ENCODE measurements around the gene RNF10.

Gene RNF10

DNA sequence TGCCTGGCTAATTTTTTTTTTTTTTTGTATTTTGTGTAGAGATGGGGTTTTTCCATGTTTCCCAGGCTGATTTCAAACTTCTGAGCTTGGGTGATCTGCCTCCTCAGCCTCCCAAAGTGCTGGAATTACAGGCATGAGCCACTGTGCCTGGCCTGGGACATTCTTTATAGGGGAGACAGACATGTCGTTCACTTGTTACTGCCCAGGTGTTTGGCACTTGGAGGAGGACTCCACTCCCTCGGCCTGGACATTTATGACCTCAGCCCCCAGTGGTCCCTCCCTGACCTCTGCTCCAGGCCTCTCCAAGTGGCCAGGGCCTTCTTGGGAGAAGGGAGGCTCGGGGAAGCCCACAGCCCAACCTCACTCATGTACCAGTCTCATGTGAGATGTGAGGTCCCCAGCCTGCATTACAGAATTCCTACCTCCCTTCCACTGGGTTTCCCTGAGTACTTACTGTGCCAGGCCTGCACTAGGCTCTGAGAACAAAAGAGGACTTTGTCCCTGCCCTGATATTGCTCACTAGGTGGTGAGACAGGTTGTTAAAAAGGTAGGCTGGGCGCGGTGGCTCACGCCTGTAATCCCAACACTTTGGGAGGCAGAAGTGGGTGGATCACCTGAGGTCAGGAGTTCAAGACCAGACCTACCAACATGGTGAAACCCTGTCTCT is 56.7 kb downstream of the RNF10 start:
- TF ChIP-seq POLR2AphosphoS5 (IDR thresholded peaks at IDR 0.05; ENCODE audit: low read depth, low read length) (no peak), FOXP2 (optimal IDR thresholded peaks at IDR 0.05; ENCODE audit: borderline replicate concordance, extremely low read depth, extremely low read length, insufficient read depth) (no peak), SIN3A (IDR thresholded peaks at IDR 0.05; ENCODE audit: borderline replicate concordance, insufficient read depth, low read length) (no peak), TAF1 (IDR thresholded peaks at IDR 0.05; ENCODE audit: borderline replicate concordance, insufficient read depth, low read length) (no peak)
- TF ChIP-seq, protein P1, sequence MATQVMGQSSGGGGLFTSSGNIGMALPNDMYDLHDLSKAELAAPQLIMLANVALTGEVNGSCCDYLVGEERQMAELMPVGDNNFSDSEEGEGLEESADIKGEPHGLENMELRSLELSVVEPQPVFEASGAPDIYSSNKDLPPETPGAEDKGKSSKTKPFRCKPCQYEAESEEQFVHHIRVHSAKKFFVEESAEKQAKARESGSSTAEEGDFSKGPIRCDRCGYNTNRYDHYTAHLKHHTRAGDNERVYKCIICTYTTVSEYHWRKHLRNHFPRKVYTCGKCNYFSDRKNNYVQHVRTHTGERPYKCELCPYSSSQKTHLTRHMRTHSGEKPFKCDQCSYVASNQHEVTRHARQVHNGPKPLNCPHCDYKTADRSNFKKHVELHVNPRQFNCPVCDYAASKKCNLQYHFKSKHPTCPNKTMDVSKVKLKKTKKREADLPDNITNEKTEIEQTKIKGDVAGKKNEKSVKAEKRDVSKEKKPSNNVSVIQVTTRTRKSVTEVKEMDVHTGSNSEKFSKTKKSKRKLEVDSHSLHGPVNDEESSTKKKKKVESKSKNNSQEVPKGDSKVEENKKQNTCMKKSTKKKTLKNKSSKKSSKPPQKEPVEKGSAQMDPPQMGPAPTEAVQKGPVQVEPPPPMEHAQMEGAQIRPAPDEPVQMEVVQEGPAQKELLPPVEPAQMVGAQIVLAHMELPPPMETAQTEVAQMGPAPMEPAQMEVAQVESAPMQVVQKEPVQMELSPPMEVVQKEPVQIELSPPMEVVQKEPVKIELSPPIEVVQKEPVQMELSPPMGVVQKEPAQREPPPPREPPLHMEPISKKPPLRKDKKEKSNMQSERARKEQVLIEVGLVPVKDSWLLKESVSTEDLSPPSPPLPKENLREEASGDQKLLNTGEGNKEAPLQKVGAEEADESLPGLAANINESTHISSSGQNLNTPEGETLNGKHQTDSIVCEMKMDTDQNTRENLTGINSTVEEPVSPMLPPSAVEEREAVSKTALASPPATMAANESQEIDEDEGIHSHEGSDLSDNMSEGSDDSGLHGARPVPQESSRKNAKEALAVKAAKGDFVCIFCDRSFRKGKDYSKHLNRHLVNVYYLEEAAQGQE (IDR thresholded peaks at IDR 0.05; ENCODE audit: insufficient read depth in 1 of 2, low read depth in 2 of 2, low read length in 2 of 2): no peak

DNA sequence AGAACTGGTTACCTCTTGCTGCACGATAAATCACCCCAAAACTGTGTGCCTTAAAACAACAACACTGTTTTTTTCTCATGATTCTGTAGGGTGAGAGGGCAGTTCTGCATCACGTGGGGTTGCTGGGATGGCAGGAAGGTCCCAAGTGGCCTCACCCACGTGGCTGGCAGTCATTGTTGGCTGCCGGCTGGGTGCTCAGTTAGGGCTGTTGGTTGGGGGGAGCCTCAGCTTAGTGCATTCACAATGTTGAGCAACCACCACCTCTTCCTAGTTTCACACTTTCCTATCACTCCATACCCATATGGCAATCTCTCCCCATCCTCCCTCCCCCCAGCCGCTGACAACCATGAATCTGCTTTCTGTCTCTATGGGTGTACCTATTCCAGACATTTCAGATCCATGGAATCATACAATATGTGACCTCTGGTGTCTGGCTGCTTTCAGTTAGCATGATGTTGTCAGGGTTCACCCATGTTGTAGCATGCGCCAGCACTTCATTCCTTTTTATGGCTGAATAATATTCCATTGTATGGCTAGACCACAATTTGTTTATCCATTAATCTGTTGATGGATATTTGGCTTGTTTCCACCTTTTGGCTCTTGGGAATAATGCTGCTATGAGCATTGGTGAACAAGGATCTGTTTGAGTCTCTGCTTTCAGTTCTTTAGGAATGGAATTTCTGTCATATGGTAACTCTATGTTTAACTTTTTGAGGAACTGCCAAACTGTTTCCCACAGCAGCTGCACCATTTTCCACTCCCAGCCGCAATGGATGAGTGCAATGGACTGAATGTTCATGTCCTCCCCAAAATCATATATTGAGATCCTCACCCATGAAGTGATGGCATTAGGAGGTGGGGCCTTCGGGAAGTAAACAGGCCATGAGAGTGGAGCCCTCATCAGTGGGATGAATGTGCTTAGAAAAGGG is 58.2 kb downstream of the RNF10 start:
- TF ChIP-seq POLR2AphosphoS5 (IDR thresholded peaks at IDR 0.05; ENCODE audit: low read depth, low read length): no peak
- TF ChIP-seq TAF1 (IDR thresholded peaks at IDR 0.05; ENCODE audit: borderline replicate concordance, insufficient read depth, low read length): no peak
- no peak for TF ChIP-seq SIN3A (IDR thresholded peaks at IDR 0.05; ENCODE audit: borderline replicate concordance, insufficient read depth, low read length)
- TF ChIP-seq, protein P1 (IDR thresholded peaks at IDR 0.05; ENCODE audit: insufficient read depth in 1 of 2, low read depth in 2 of 2, low read length in 2 of 2): no peak
- no peak for TF ChIP-seq FOXP2 (optimal IDR thresholded peaks at IDR 0.05; ENCODE audit: borderline replicate concordance, extremely low read depth, extremely low read length, insufficient read depth)

DNA sequence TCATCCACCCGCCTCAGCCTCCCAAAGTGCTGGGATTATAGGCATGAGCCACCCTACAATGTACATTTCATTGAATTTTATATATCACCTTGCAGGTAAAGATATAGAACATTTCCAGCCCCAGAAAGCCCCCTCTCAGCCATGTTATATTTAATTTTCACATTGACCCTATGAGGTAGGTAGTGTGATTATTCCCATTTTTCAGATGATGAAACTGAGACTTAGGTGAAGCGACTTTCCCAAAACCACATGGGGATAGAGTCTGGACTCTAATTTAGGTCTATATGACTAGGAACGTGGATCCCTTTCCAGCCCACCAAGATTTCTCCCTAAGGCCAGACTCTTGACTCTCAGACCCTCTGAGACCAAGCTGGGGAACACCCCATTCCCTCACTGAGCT is 62.7 kb downstream of the RNF10 start:
- TF ChIP-seq FOXP2 (optimal IDR thresholded peaks at IDR 0.05; ENCODE audit: borderline replicate concordance, extremely low read depth, extremely low read length, insufficient read depth) (no peak), POLR2AphosphoS5 (IDR thresholded peaks at IDR 0.05; ENCODE audit: low read depth, low read length) (no peak), TAF1 (IDR thresholded peaks at IDR 0.05; ENCODE audit: borderline replicate concordance, insufficient read depth, low read length) (no peak), SIN3A (IDR thresholded peaks at IDR 0.05; ENCODE audit: borderline replicate concordance, insufficient read depth, low read length) (no peak)
- TF ChIP-seq, protein P1 (IDR thresholded peaks at IDR 0.05; ENCODE audit: insufficient read depth in 1 of 2, low read depth in 2 of 2, low read length in 2 of 2): no peak

DNA sequence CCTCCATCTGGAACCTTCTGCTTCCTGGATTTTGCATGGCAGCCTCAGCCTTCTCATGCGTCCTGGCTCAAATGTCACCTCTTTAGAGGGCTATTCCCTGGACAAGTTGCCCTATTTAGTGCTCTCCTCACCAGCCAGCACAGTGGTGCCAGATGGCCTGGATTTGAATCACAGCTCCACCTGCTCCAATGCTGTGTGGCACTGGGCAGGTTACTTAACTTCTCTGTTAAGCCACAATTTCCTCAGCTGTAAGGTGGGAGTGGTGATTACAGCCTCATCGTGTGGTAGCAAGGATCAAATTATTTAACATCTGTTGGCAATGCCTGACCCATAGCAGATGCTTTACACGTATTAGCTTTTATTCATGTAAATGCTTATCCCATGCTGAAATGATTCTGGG is 63.7 kb downstream of the RNF10 start:
- no peak for TF ChIP-seq TAF1 (IDR thresholded peaks at IDR 0.05; ENCODE audit: borderline replicate concordance, insufficient read depth, low read length)
- TF ChIP-seq, protein P1 (IDR thresholded peaks at IDR 0.05; ENCODE audit: insufficient read depth in 1 of 2, low read depth in 2 of 2, low read length in 2 of 2): no peak
- TF ChIP-seq POLR2AphosphoS5 (IDR thresholded peaks at IDR 0.05; ENCODE audit: low read depth, low read length): no peak
- no peak for TF ChIP-seq SIN3A (IDR thresholded peaks at IDR 0.05; ENCODE audit: borderline replicate concordance, insufficient read depth, low read length)
